HG02642 (cell line): ENCODE measurements around the gene CBR3.
A peak's percentile ranks its signal among the peaks of the same experiment; 100 is the strongest.

ENCODE experiments used
- ATAC-seq: cut with Tn5 transposase; IDR thresholded peaks from one replicate; pipeline ENCODE4 v1.9.1; 2021; ENCODE audit warnings: mild to moderate bottlenecking; ENCODE audit not compliant: unreplicated experiment, poor library complexity

Gene CBR3

DNA sequence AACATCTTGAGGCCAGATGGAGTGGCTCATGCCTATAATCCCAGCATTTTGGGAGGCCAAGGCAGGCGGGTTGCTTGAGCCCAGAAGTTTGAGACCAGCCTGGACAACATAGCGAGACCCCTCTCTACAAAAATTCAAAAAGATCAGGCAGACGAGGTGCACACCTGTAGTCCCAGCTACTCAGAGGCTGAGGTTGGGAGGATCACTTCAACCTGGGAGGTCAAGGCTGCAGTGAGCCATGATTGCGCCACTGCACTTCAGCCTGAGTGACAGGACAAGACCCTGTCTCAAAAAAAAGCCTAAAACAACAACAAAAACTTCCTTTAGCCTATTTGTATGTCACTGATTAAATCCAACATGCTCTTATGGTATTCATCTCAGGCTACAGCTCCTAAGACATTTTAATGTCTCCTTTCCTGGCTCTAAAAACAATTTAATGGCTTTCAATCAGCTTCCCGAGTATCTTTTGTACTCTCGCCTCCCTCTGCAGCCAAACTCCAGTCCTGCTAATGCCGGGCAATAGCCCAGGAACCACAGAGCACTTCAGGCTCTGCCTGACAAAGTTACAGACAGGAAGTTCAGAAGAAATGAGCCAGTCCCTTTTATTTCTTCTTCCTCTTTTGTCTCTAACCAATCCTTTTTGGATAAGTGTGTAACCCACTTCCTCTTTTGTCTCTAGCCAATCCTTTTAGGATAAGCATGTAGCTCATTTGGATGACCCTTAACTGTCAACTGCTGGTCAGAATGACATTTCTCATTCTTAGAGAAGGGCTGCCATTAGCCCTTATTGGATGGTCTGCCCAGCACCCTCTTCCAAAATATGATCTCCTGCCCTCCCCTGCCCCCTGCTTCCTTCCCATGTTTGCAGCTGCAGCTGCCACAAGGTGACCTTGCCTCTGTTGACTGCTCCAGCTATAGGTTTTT lies 15.2 kb downstream of the CBR3 start:
- peak; percentile 47 for ATAC-seq

DNA sequence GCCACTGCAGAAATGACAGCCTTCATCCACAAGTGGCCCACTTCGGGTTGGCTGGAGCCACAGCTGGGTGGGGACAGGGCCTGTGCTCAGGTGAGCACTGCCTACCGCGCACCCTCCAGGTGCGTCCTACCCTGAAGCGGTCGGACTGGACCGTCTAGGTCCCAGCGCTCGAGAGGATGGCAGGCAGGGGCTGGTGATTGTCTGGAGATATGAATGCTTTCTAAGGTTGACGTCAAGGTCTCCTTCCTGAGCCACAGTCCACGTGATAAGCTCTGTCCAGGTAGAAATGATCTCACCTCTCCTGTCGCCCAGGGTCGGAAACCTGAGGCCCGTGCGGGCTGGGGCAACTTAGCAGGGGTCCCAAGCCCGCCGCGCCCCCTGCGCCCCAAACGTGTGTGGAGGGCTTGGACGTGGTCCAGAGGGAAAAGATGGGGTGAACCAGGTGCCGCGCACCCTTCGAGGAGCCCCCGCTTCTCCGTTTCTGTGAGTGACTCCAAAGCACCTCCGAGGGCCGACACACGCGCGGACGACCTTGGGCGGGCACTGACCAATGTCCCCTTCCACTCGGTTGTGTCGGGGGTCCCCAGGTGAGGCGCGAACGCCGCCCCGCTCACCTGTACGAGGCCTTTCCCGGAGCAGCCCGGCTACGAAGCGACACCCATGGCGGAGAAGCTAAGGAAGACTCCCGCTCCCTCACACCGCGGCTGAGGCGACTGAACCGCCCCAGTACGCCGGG lies 20.9 kb downstream of the CBR3 start:
- no peak for ATAC-seq

- ATAC-seq = peak; percentile 88
Observed at GRCh38 chr21:36156339-36156814, 21.5 kb downstream of the CBR3 start.

DNA sequence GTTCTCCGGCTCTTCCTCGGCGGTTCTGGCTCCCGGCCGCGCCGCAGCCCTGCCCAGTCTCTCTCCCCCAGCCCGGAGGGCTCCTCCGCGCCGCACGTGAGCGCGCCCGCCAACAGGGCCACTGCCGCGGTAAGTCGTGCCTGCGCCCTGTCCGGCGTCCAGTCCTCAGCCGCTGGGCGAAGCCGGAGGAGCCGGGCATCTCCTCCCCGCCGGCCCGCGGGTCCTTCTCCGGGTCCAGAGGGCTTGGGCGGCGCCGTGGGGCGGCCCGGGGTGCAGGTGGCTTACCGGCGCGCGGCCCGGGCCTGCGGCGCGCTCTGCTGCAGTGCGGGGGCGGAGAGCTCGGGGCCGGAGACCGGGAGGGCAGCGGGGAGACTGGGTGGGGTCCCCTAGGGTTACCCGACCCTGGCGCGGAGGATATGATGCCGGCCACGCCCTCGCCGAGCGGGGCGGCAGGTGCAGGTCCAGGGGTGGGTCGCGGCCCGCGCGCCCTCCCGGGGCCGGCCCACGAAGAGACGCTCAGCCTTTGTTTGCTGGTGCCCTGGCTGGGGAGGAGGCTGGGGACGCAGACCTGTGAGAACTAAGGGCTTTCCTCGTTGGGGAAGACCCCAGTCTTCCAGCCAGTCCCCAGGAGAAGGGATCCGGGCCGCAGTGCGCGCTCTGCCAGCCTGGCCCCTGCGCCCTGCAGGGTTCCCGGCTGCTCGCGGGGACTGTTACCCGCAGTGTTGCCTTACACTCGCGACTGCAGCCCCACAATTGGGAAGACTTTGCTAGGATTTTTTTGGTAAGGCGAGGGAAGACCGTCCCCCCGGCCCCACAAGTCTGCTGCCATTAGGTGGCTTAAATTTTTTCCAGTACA lies 22.2 kb downstream of the CBR3 start, which contains the start of gene DOP1B:
Gene DOP1B, plus strand, starts transcription at position 10 of the 856 bp plus-strand sequence. CDS start 7,910 bp downstream, outside the sequence.
- peak; percentile 24 for ATAC-seq

DNA sequence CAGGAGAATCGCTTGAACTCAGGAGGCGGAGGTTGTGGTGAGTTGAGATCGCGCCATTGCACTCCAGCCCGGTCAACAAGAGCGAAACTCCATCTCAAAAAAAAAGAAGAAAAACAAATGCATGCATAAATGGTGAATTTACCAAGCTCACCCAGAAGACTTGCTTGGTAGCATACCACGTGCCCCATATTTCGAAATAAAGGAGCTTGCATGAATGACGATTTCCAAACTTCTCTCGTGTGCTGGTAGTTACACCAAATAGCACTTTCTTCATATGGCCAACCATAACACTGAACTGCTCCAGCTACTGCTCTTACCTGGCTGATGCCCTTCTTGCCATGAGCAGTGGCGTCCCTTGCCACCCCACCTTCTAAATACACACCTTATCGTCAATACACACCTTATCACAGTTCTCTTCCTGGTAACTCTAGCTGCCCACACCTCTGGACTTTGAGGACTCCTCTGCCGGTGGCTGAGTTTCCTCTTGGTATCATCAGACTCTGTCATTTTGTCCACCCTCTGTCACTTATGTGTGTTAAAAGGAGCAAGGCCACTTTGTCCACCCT lies 24.6 kb downstream of the CBR3 start:
- no peak for ATAC-seq

DNA sequence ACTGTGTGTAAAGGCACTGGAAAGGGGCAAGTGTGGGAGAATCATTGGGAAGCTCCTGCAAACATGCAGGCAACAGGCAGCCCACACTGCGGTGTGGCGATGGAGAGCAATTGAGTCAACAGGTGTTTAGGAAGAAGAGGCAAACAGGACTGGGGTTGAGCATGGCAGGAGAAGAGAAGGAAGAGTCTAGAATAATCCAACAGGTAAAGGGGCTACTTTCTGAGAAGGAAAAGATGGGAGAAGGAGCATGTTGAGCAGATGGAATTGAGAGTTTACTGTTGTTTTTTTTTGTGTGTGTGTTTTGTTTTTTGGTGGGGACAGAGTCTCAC lies 25.9 kb downstream of the CBR3 start:
- ATAC-seq = no peak

DNA sequence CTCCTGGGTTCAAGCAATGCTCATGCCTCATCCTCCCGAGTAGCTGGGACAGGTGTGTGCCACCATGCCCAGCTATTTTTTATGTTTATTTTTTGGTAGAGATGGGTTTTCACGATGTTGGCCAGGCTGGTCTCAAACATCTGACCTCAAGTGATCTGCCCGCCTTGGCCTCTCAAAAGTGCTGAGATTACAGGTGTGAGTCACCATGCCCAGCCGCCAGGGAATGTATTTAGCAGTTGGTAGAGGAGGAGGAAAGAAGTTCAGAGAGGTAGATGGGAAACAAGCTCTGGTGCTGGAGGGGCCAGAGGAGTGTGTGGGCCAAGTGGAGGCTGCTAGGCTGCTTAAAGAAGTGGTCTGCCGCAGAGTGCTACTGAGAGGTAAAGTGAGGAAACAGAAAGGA lies 27.8 kb downstream of the CBR3 start:
- ATAC-seq = no peak

DNA sequence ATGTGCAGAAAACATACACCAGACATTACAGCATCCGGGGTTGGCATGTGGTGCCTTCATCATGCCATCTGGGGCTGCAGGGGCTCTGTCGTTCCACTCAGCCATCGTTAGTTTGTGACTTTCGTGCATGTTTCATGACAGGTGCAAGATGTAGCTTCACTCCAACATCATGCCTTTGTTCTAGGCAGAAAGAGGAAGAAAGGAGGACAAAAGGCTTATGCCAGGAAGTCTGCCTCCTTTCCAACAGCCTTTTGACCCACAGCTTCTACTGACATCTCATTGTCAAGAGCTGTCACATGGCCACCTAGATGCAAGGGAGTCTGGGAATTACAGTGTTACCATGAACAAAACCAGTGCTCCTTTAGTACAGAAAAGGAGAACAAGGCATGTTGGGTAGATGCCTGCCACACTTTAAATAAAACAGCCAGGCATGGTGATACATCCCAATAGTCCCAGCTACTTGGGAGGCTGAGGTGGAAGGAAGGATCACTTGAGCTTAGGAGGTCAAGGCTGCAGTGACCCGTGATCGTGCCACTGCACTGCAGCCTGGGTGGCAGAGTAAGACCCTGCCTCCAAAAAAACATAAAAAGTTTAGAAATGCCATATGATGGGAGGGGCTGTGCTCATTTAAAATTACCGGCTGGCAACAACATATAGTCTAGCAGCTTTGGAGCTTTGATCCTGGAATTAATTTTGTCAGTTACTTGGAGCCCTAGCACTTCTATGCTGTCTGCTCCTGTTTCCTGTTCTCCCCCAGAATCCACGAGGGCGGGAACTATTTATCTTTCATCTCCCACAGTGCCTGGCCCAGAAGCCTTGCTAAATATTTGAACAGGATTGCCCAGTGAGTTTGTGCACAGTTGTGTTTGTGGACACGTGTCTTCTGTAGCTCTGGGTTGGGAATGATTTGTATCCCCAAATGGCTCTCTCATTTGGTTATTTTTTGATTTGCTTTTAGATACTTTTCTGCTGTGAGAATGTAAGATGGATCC lies 29.2 kb downstream of the CBR3 start:
- no peak for ATAC-seq

DNA sequence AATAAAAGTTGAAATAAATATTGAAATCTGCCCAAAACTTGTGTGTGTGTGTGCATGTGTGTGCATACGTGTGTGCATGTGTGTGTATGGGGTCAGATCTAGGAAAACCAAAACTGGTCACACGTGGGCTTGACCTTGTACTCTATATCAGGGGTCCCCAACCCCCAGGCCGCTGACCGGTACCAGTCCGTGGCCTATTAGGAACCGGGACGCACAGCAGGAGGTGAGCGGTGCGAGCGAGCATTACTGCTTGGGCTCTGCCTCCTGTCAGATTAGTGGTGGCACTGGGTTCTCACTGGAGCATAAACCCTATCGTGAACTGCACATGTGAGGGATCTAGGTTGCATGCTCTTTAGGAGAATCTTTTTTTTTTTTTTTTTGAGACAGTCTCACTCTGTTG lies 30.5 kb downstream of the CBR3 start:
- no peak for ATAC-seq

GRCh38 chr21:36166705-36167104 lies 31.8 kb downstream of the CBR3 start:
- no peak for ATAC-seq

DNA sequence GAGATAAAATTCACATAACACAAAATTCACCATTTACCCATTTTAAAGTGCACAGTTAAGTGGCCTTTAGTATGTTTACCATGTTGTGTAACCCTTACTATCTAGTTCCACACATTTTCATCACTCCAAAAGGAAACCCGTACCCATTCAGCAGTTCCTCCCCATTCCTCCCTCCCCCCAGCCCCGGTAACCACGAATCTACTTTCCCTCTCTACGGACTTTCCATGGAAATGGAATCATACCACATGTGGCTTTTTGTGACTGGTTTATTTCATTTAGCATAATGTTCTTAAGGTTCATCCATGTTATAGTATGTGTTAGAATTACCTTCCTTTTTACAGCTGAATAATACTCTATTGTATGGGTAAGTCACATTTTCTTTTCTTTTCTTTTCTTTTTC lies 32.7 kb downstream of the CBR3 start:
- ATAC-seq = no peak

- no peak for ATAC-seq
Observed at GRCh38 chr21:36169470-36170128, 34.7 kb downstream of the CBR3 start.

DNA sequence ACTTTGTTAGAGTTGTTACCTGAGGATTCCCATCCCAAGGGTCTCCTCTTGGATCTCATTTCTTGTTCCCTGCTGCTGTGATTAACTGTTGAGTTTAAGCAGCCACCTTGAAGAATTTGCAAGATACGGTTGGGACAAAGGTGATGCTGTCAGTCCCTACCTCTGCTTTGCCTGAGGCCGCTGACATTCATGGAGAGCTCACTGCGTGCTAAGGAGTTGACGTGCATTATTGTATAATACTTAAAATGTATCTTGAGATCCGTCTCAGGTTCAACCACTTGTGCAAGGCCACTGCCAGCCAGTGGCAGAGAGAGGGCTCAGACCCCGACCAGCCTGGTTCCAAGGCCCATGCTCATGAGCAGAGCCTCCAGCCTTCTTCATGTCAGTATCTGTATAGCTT lies 35.9 kb downstream of the CBR3 start:
- ATAC-seq = no peak

- no peak for ATAC-seq
Observed at GRCh38 chr21:36171336-36171735, 36.5 kb downstream of the CBR3 start.

DNA sequence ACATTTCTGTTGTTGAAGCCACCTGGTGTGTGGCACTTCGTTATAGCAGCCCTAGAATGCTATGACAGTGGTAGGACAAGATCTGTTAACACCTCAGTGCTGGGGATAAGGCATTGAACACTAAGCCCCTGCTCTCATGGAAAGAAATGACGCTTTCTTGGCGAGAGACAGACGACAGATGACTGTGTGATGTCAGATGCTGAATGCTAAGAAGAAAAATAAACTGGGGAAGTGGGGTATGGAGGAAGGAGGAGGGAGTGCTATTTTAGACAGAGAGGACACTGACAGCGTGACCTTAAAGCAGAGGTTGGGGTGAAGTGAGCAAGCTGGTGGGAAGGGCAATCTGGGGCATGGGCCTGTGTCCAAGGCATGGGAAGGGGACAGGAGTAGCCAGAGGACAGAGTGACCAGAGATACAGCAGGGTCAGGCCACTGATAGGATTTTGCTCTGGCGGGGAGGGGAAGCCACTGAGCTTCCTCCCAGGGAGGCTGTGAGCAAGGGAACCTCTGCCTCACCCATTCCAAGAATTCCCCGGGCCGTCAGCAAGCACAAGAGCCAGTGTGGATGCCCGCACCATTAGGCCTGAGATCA lies 37.0 kb downstream of the CBR3 start:
- ATAC-seq = no peak

GRCh38 chr21:36174780-36175179 lies 39.9 kb downstream of the CBR3 start:
- ATAC-seq = no peak

GRCh38 chr21:36175771-36176565 lies 41.1 kb downstream of the CBR3 start:
- ATAC-seq = no peak
